HG02973 (cell line): Measurements from ENCODE around the gene CDH22.

Experiments
- ATAC-seq: cut with Tn5 transposase; IDR thresholded peaks from one replicate; pipeline ENCODE4 v1.9.1; 2021; ENCODE audit warnings: moderate library complexity; ENCODE audit not compliant: unreplicated experiment

The CDH22 gene

GRCh38 chr20:46343348-46343974, 35.2 kb upstream of the CDH22 start:
- no peak for ATAC-seq

DNA sequence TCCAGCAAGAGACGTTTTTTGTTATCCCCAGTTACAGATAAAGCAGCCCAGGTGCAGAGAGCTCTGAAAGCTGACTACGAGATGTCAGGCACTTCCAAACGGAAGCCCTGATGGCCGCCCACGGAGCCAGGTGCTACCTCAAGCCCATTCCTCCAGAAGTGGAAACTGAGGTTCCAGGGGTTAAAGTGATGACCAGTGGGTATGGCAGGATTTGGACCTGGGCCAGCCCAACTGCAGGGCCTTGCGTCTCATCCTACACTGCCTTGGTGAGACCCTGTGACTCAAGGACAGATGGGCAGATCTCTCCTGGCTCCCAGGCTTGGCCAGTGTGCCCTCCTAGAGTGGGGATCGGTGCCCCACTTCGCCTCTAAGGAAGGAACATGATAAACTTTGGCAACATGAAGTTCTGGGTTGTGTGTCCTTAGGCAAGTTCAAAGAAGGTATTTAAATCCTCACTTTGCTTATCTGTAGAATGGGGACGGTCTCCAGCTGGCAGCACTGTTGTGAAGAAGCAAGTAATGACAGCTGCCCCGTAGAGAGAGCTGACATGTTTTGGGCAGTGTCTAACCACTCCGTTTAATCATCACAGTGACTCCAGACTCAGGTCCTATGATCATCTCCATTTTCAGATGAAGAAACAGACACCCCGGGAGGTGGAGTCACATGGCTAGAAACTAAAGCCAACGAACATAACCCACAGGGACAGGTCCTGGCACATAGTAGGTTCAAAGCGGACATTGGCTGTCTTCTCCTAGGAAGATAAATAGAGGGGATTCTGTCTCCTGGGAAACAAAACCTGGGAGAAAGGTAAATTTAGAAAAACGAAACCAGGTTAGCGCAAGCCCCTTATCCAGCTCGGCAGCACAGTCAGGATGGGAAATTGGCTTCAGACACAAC, 34.4 kb upstream of the CDH22 start:
- no peak for ATAC-seq

- ATAC-seq = no peak
These were observed 33.7 kb upstream of the CDH22 start for GRCh38 chr20:46342010-46342378.

DNA sequence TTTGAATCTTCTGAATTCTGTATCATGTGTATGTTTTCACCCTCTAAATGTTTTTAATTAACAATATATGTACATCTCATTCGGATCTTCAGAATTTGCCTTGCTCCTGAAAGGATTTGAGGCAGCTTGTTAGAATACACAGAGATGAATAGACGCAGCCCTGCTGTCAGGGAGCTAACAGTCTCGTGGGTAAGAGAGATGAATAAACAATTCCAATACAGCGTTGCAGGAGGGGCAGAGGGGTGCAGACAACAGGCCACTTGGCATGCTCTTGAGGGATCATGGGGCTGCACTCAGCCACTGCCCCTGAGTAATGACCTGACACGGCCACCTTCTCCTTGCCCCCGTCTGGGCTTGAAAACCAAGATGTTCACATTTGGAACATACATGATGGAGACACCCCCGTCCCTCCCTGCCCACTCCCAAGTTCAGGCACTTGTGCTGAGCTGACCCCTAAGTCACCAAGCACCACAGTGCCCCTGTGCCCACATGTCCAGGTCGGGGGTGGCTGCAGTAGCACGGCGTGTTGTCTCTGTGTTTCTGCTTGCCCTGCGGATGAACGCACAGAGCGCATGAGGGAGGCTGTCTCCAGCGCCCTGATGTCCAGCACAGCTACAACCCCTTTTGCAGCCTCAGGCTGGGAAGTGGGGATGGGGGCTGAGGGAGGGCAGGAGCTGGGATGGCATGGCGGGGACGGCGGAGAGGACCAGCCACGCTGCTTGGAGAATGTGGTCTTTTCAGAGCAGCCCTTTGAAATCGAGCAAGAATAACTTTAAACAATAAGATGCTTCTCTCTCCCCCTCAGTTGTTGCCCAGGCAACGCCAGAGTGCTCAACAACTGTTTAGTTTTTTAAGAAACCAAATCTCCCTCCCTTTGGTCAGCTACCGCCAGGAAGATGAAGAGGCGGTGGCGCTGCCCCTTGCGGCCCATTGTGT, 33.0 kb upstream of the CDH22 start:
- ATAC-seq = no peak

GRCh38 chr20:46339037-46339436, 30.7 kb upstream of the CDH22 start:
- no peak for ATAC-seq

DNA sequence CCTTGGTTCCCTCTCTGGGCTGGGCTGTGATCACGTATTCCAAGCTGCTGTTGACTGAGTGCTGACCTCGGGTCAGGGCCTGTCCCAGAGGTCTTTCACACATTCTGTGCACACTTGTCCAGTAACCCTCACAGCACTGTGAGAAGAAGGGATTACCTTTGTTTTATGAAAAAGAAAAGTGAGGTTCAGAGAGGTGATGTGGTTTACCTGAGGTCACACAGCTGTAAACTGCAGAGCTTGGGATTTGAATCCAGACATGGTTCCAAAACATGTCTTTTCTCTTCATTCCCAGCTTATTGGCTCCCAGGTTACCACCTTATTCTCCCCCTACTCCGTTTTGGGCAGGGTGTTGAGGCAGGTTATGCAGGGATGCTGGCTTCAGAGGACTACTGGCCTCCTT, 28.4 kb upstream of the CDH22 start:
- ATAC-seq = no peak

DNA sequence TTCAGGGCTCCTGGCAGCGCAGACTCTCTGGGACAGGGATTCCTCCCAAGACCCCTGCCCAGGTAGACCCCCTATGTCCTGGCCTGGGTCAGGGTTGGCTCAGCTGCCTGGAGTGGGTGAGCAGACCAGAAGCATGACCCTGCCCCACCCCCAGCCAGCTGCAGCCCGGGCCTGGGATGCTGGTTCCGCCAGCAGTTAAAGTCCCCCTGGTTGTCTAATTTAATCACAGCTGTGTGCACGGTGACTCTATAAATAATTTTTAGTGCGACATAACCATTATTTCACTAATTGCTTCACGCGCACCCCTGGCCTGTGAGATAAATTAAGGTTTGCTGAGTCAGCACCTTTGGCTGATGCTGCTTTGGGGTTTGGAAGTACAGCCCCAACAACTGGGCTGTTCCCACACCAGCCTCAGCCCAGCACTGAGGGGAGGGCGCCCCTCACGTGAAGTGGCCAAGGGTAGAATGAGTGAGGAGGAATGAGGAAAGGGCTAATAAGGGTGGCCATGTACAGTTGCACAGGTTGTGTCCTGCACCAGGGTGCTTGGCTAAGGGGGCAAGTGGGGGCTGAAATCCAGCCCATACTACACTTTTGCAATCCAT, 26.1 kb upstream of the CDH22 start:
- ATAC-seq = no peak

- no peak for ATAC-seq
These were observed 25.1 kb upstream of the CDH22 start for GRCh38 chr20:46333161-46333991.

DNA sequence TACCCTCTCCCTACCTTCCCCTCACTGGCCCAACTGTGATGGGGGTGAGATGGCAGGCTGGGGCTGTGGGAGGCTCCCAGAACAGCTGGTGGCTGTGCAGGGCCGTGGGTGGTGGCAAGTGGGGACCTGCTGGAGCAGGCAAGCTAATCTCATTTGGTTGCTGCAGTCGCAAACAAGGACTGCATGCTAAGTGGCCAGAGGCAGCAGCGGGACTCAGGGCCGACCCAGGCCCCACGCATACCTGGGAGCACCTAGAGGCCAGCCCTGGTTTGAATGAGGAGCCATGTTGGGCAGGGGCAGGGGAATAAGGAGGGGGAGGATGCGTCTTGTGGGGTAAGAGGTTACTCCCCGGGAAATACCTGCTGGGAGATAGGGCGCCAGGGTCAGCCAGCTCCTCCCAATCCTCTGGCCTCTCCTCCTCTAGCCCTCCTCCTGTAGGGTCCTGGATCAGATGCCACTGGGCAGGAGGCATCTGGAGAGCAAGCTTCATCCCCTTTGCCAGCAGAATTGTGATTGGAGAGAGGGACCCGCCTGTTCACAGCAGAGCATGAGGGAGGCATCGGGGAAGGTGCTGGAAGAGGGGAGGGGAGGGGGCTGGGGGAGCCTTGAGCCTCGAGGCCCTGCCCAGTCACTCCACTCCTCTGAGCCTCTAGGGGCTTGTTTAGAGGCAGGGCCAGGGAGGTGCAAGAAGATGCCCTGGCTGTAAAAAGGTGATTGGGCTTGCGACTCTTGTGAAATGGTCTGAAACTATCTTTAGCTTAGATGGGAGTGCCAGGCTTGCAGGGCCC, 24.3 kb upstream of the CDH22 start:
- no peak for ATAC-seq

DNA sequence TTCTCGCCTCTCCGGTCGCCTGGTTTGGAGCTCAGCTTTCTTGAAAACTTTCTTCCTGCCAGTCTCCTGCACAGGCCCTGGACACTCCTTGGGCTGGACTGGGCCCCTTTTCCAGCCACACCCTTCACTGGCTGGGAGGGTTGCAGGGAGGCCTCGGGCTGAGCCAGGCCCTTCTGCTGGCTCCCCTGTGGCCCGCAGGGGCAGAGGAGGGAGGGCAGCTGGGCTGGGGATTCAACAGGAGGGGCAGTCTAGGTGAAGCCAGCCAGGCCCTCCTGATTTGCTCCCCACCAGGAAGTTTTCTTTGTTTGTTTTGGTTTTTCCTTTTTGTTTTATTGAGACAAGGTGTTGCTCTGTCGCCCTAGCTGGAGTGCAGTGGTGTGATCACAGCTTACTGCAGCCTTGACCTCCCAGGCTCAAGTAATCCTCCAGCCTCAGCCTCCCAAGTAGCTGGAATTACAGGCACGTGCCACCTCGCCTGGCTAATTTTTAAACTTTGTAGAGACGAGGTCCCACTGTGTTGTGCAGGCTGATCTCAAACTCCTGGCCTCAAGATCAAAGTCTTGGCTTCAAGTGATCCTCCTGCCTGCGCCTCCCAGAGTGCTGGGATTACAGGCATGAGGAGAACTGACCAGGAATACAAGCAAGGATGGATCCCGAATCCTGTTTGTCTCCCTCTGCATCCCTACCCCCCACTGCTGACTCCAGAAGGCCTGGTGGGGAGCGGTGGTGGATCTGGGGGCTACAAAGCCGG, 23.5 kb upstream of the CDH22 start:
- no peak for ATAC-seq

DNA sequence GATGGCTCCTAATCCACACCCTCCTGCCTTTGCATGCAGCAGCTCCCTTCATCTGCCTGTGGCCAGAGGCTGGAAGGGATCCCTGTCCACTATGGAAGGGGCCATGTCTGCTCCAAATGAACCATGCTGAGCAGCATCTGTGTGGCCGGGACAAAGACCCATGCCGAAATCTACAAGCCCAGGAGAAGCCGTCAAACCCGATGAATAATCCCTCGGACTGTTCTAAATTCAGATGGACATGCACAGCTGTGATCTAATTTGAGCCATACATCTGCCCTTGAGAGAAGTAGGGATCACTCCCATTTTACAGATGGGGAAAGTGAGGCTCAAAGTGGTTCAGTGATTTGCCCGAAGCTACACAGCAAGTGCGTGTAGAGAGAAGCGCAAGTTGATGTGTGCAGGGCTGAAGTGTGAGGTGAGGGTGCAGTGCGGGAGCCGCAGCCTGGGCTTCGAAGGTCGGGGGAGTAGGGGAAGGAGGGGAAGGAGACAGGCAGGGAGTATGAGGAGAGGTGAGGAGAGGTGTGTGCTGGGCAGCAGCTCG, 22.6 kb upstream of the CDH22 start:
- no peak for ATAC-seq

- ATAC-seq = no peak
These were observed 21.9 kb upstream of the CDH22 start for GRCh38 chr20:46330072-46330763.

- no peak for ATAC-seq
These were observed 20.0 kb upstream of the CDH22 start for GRCh38 chr20:46328200-46328882.

- no peak for ATAC-seq
These were observed 19.3 kb upstream of the CDH22 start for GRCh38 chr20:46327557-46327956.

DNA sequence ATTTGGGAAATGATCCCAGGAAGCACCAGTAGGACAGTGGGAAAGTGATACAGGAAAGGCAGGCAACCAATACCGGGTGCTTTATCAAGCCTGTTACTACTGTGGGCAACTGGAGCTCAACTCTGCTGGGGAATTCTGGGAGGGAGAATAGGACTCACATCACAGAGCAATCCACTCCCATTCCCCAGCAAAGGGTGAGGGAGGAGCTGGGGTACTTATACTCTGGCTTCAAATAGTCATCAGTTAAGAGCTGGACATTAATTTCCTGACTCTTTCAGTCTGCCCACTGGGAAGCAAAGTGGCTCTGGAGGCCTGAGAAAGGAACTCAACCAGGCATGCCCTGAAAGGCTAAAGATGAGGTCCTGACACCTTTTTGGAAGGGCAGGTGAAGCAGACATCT, 17.5 kb upstream of the CDH22 start:
- no peak for ATAC-seq

DNA sequence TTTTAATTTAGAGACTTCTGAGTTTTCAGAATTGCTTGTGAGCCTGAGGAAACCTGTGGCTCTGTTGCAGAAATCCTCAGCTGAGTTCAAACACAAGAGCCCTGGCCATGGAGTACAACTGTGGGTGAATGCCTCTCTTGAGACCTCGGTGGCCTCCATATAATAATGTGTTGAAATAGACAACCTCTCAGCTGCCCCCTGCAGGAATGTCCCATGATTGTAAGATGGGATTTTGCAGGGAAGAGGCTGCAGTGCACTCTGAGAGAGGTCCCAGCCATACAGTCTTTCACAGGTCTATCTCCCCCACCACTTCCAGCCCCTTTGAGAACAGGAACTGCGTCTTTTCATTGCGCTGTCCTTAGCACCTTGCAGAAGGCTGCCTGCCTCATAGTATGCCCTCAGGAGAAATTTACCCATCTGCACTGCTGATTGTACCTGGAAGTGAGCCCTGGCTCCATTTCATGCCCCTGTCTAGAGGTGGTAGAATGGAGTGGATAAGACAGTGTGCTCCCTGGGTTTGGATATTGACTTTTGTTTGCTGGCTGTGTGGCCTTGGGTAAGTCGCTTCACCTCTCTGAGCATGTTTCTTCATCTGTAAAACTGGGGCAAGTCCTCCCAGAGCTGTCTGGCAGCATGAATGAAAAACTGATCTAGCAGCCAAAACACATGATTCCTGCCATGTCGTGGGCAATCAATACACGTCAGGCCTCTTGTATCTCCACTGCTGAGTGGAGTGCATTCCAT, 16.8 kb upstream of the CDH22 start:
- no peak for ATAC-seq

DNA sequence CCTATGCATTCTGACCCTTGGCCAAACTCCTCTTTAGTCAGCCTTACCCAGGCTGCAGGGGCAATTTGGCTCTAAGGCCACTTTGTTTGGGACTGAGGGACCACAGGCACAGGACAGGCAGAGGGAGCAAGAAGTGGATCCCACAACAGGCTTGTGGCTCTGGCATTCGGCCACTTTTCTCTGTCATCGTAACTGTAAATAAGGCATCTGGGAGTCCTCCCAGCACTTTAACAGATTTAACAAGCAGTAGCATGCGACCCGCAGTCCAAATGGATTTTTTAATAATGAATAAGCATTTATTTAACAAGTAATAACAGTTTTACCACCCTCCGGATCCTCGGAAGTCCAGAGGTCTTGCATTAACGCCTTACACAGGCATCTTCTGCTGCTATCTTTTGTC, 16.1 kb upstream of the CDH22 start:
- ATAC-seq = no peak
